Stomach (tissue), 9 donors: ENCODE data around the gene NT5C2. TPM values are rescaled to one million over a fixed set of nuclear protein-coding genes. Genes with fewer than 3 reads are reported as not detected.
A peak's percentile ranks its signal among the peaks of the same experiment; 100 is the strongest.
"Not testable (repeated sequence)": the region's sequence is repeated elsewhere in the genome, so short reads cannot be mapped to it uniquely, and the experiment has no call there.

ENCODE experiments used
- DNase-seq, 2 donors: peaks; one replicate each; pipeline versions ENCODE4 v3.0.0 to v3.0.0-alpha.2; 2013 to 2019
- H3K27ac ChIP-seq, 5 donors: fragments of 200-600 bp in 4 of 5; sonication (generic) in 4 of 5; one replicate each; pipeline ENCODE4 v1.5.1; 2013 to 2019; ENCODE audit warnings: mild to moderate bottlenecking in 1 of 5, moderate library complexity in 1 of 5
- H3K27me3 ChIP-seq, 3 donors: fragments of 200-600 bp; sonication (generic); one replicate each; pipeline ENCODE4 v1.5.1; 2017 to 2019; ENCODE audit warnings: mixed run types in 1 of 3
- H3K36me3 ChIP-seq, 4 donors: fragments of 200-600 bp; sonication (generic); 1 replicate in 3 of 4; 2 replicates in 1 of 4; pipeline ENCODE4 v1.5.1; 2016 to 2019
- H3K4me1 ChIP-seq, 4 donors: fragments of 200-600 bp; sonication (generic); one replicate each; pipeline ENCODE4 v1.5.1; 2016 to 2019
- H3K4me3 ChIP-seq, 4 donors: fragments of 200-600 bp; sonication (generic) in 3 of 4; one replicate each; pipeline ENCODE4 v1.5.1; 2016 to 2019; ENCODE audit warnings: mild to moderate bottlenecking in 1 of 4
- H3K9me3 ChIP-seq, 4 donors: fragments of 200-600 bp; sonication (generic); one replicate each; pipeline ENCODE4 v1.5.1; 2016 to 2019
- CTCF ChIP-seq, 7 experiments: fragments of 450-650 bp in 4 of 7; fragments of 200-600 bp in 3 of 7; sonication (generic) in 3 of 7; IDR thresholded peaks; one replicate each; pipeline ENCODE4 v1.5.1; 2016 to 2019; ENCODE audit warnings: antibody characterized with exemption in 7 of 7, control low read depth in 2 of 7, mild to moderate bottlenecking in 1 of 7
- EP300 ChIP-seq: sonication (generic); formaldehyde crosslinking; IDR thresholded peaks from one replicate; pipeline ENCODE4 v1.6.1; 2017; ENCODE audit warnings: antibody characterized with exemption
- POLR2A ChIP-seq, 4 donors: fragments of 450-650 bp; IDR thresholded peaks; one replicate each; pipeline ENCODE4 v1.6.1; 2016; ENCODE audit warnings: antibody characterized with exemption in 4 of 4, control low read depth in 2 of 4, mild to moderate bottlenecking in 1 of 4, moderate library complexity in 1 of 4
- POLR2AphosphoS5 ChIP-seq, 3 donors: sonication (generic); formaldehyde crosslinking; IDR thresholded peaks; one replicate each; pipeline ENCODE4 v1.6.1; 2016; ENCODE audit warnings: antibody characterized with exemption in 3 of 3
- WGBS, 5 donors: extraction: QIAGEN DNeasy Blood & Tissue Kit in 3 of 5; methylation state at CpG; one replicate each; pipeline versions ENCODE4 v1.1.5 to v1.1.7; 2013 to 2018; 5-methylcytosine and 5-hydroxymethylcytosine counted together
- intact Hi-C: fragments of 100-400 bp; cut with DNase I; formaldehyde crosslinking; loops from one replicate; pipeline ENCODE4 v1.15.1; 2023; ENCODE audit warnings: low total_unique reads
- polyA plus RNA-seq, 3 donors: library from polyadenylated mRNA; stranded (reverse); fragments of 200-250 nt; gene quantifications; one replicate each; pipeline ENCODE4 v1.2.3, GENCODE V29; 2013
- total RNA-seq, 5 donors: library from RNA; depleted of rRNA; stranded (reverse); fragments of >200 nt; gene quantifications; one replicate each; pipeline versions ENCODE4 v1.1.0 to v1.2.3, GENCODE V29; 2014 to 2016
- donor health status: healthy with polysubstance abuse.
- donor health status: Bipolar disorder and iron deficiency.
- donor health status: healthy.

The NT5C2 gene
- total and polyA plus RNA-seq, 8 donors = 20.0 to 176 (median 35.6) TPM

- peak overlapping the region in 2 of 5 donors; percentile 3 to 45 for H3K27ac ChIP-seq
- no peaks in the 10 kb centered on the region for H3K9me3 ChIP-seq
- DNase-seq = peak; percentile 76 to 83
- peaks cover 0 to 53% (median 30%) of the 10 kb centered on the region in 4 donors for H3K4me1 ChIP-seq
- H3K27me3 ChIP-seq = no peaks in the 10 kb centered on the region
- H3K36me3 ChIP-seq = peaks cover 0 to 10% (median 3%) of the 10 kb centered on the region in 4 donors
- WGBS, 5 donors = 54 to 67% (median 67%) methylated on average over 3 of the region's 3 CpGs
- TF ChIP-seq POLR2A (IDR thresholded peaks at IDR 0.05) (no peak), CTCF (IDR thresholded peaks at IDR 0.05) (no peak), EP300 (no peak), POLR2AphosphoS5 (IDR thresholded peaks at IDR 0.05) (peak in 1 of 3 donors; percentile 54)
- no peak overlapping the region for H3K4me3 ChIP-seq
- intact Hi-C loops = no loop called here
These were observed 47.1 kb downstream of the NT5C2 start for GRCh38 chr10:103145860-103146466.

- no peak for TF ChIP-seq POLR2AphosphoS5 (IDR thresholded peaks at IDR 0.05)
- no peak for TF ChIP-seq EP300
- no peak for TF ChIP-seq CTCF (IDR thresholded peaks at IDR 0.05)
- TF ChIP-seq POLR2A (IDR thresholded peaks at IDR 0.05) = no peak
- H3K9me3 ChIP-seq = no peaks in the 10 kb centered on the region
- H3K27ac ChIP-seq = peak overlapping the region in 1 of 5 donors; percentile 45
- intact Hi-C loops = no loop called here
- no peak overlapping the region for H3K4me3 ChIP-seq
- H3K36me3 ChIP-seq = peaks cover 0 to 16% (median 12%) of the 10 kb centered on the region in 4 donors
- WGBS, 5 donors = 89 to 100% (median 97%) methylated on average over 1 of the region's 1 CpG
- no peaks in the 10 kb centered on the region for H3K27me3 ChIP-seq
- H3K4me1 ChIP-seq = peaks cover 0 to 55% (median 27%) of the 10 kb centered on the region in 4 donors
- DNase-seq = peak in 1 of 2 donors; percentile 39
These were observed 48.0 kb downstream of the NT5C2 start for GRCh38 chr10:103145046-103145445.

DNA sequence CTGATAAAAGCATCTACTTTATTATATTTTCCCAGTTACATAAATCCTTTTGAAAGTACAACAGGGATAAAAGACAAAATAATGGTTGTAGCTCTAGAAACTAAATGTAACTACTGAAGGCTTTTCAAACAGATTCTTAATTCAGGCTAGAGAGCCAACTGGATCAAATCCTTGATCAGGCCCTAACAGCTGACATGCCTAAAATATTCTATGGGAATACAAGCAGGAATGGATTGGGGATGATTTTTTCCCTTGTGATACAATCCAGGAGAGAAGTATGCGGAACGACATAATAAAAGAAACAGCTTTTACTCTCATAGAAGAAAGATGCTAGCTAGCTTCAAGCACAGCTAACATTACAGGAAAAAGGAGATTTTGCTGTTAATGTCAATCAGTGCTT lies 49.0 kb downstream of the NT5C2 start:
- no peak for TF ChIP-seq EP300
- TF ChIP-seq POLR2AphosphoS5 (IDR thresholded peaks at IDR 0.05) = no peak
- no peak for TF ChIP-seq CTCF (IDR thresholded peaks at IDR 0.05)
- TF ChIP-seq POLR2A (IDR thresholded peaks at IDR 0.05) = no peak
- H3K4me3 ChIP-seq = no peak overlapping the region
- no peaks in the 10 kb centered on the region for H3K27me3 ChIP-seq
- peak in 1 of 2 donors; percentile 25 for DNase-seq
- peaks cover 0 to 55% (median 24%) of the 10 kb centered on the region in 4 donors for H3K4me1 ChIP-seq
- WGBS, 5 donors = 69 to 93% (median 83%) methylated on average over 2 of the region's 2 CpGs
- H3K9me3 ChIP-seq = no peaks in the 10 kb centered on the region
- peaks cover 0 to 22% (median 18%) of the 10 kb centered on the region in 4 donors for H3K36me3 ChIP-seq
- no peak overlapping the region for H3K27ac ChIP-seq
- intact Hi-C loops = no loop called here

DNA sequence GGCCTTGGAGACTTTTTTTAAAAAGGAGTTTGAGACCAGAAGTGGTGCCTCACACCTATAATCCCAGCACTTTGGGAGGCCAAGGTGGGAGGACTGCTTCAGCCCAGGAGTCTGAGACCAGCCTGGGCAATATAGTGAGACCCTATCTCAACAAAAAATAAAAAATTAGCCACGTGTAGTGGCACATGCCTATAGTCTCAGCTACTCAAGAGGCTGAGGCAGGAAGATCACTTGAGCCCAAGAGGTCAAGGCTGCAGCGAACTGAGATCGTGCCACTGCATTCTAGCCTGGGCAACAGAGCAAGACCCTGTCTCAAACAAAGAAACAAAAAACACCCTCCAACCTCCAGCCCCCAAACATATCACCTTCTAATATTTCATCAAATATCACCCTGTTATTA lies 49.4 kb downstream of the NT5C2 start:
- H3K4me3 ChIP-seq, H3K27ac ChIP-seq, H3K27me3 ChIP-seq, intact Hi-C loops, DNase-seq, H3K9me3 ChIP-seq: not testable (repeated sequence)
- 79 to 93% (median 84%) methylated on average over 3 of the region's 3 CpGs for WGBS, 5 donors
- Histone ChIP-seq H3K4me1 (peaks cover 0 to 55% (median 24%) of the 10 kb centered on the region in 4 donors), H3K36me3 (peaks cover 0 to 26% (median 21%) of the 10 kb centered on the region in 4 donors)

DNA sequence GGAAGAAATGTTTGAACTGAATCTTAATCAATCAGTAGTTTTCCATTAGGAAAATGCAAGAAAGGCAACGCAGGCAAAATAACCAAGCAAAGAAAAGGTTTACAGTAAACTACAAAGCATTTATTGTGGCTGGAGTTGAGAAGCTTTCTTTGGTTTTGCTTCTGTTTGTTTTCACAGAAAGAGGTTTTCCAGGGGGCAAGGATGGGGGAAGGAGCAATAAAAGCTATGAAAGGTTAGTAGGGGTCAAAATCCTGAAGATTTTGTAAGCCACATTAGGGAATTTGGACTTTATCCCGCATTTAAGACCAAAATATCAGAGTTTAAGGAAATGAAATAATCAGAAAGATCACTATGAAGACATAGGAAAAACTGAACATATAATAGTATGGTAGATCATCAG lies 51.1 kb downstream of the NT5C2 start:
- intact Hi-C loops = no loop called here
- no peak for DNase-seq
- Histone ChIP-seq H3K9me3 (no peaks in the 10 kb centered on the region), H3K27me3 (no peaks in the 10 kb centered on the region), H3K36me3 (peaks cover 0 to 43% (median 36%) of the 10 kb centered on the region in 4 donors), H3K4me1 (peaks cover 0 to 55% (median 24%) of the 10 kb centered on the region in 4 donors), H3K27ac (no peak overlapping the region), H3K4me3 (no peak overlapping the region)
- TF ChIP-seq EP300 (no peak), POLR2AphosphoS5 (IDR thresholded peaks at IDR 0.05) (no peak)
- WGBS, 5 donors = 70 to 83% (median 79%) methylated on average over 2 of the region's 2 CpGs
